Renal pelvis (tissue), 4 donors: ENCODE measurements around the gene BMPER. TPM values are rescaled to one million over a fixed set of nuclear protein-coding genes. Genes with fewer than 3 reads are reported as not detected.

Experiments
- DNase-seq: peaks from one replicate; pipeline ENCODE4 v3.0.0-alpha.2; 2013
- polyA plus RNA-seq, 3 donors: library from polyadenylated mRNA; unstranded; fragments of 120-200 nt; gene quantifications; one replicate each; pipeline ENCODE4 v1.2.1, GENCODE V29; 2013; ENCODE audit not compliant: insufficient read length in 3 of 3

BMPER gene
- polyA plus RNA-seq, 3 donors = 10.4 to 27.8 (median 20.4) TPM

GRCh38 chr7:33885290-33886148 lies 19.8 kb upstream of the BMPER start:
- no peak for DNase-seq

DNA sequence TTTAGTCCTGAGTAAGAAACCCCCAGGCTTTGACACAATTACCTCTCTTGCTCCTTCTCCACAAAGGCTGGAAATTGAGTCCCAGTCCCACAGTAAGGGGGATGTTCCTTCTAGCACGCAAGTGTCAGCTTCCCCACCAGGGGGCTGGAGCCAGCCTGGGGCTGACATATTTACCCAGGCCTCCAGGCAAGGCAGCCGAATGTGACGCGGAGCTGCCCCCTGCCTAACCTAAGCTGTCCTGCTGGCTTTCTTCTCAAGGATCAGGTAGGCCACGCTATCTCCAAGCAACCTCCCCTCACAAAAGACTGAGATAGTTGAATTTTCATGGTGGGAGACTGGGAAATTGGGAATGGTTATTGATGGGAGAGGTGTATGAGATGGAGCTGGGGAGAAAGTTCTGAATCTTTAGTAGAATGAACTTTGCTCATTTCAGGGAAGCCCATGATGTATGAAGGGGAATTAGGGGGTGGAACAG lies 19.2 kb upstream of the BMPER start:
- no peak for DNase-seq

GRCh38 chr7:33887266-33887975 lies 17.9 kb upstream of the BMPER start:
- no peak for DNase-seq

DNA sequence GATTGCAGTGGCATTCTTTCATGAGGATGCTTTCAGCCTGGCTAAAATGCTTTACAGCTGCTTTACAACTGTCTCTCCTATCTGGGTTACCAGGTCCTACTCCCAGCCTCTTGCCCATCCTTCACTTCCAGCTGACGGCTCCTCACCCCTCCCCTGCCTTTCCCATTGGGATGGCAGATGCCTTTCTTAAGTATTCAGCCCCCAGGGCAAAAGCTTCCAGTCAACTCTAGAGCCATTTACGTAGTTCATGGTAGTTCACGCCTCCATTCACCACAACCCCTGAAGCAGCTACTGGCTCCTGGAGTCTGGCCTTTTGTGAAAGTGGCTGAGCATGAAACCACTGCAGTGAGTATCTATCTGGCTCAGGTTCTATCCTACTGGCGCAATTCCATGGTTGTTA lies 17.2 kb upstream of the BMPER start:
- DNase-seq = no peak

DNA sequence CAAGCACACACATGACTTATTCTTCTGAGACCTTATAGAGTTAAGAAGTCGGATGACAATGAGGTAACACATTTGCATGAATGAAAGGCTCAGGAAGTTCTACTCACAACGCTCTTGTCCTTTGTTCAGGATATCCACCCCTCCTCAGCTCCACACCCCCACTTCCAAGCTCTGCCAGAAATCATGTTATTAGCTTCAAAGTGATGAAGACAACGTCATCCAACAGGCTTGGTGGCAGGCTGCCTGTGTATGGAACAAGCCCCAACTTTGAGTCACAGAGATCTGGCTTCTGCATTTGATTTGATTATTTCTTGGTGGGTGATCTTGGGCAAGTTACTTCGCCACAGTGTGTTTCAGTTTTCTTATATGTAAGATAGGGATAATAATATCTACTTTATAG lies 12.4 kb upstream of the BMPER start:
- no peak for DNase-seq

DNA sequence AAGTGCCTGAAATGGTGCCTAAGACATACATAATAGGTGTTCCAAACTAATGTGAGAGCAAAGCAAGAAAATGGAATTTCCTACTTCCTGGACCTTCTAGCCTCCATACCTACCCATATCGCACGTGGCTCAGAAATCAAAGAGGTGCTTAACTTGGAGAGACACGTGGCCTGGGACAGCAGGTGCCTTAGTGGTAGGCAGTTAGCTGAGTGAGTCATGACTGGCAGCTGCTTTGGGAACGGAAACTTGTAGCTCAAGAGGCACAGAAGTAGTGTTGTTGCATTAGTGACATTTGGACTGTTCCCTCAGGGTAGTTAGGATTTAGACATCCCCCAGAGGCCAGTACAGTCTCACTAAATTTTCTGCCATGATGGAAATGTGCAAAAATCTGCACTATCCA lies 12.0 kb upstream of the BMPER start:
- DNase-seq = no peak

- DNase-seq = peak; percentile 82
Measured at GRCh38 chr7:33895025-33895804, 10.1 kb upstream of the BMPER start.

- DNase-seq = no peak
Measured at GRCh38 chr7:33900501-33900900, 4.8 kb upstream of the BMPER start.

- no peak for DNase-seq
Measured at GRCh38 chr7:33901199-33901598, 4.1 kb upstream of the BMPER start.

DNA sequence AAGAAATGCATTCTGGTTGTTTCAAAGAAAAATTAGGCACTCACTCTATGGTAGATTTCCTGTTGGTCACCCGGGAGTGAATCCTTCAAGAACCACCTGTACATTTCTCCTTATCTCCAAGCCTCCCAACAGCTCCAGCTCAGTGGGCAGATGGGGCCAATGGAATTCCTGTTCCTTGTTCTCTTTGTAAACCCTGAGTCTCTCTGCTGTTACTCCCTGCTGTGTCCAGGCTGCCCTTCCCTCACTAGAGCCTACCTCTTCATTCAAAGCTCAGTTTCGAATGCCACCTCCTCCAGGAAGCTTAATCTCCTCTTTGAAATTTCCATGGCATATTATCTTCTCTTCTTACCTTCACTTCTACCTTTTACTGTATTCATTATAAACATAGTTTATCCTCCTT lies 3.5 kb upstream of the BMPER start:
- no peak for DNase-seq

DNA sequence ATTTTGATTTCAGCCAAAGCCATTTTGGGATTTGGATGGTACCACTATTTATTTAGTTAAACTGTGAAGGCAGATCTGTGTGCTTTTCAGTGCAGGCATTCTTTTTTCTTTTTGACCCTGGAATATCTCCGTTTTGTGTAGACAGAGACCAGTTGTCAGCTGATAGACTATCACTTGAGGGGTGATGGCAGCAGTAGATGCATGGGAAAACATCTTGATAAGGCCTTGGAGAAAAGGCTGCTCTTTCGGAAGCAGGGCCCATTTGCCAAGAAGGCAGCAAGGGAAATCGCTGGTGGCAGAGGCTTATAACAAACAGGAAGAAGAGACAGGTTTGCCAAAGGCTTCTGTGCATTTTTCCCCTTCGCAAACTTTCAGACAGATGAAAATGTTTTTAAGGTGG lies 2.6 kb upstream of the BMPER start:
- DNase-seq = no peak

- DNase-seq = peak; percentile 57
Measured at GRCh38 chr7:33903791-33904680, 1.3 kb upstream of the BMPER start.

DNA sequence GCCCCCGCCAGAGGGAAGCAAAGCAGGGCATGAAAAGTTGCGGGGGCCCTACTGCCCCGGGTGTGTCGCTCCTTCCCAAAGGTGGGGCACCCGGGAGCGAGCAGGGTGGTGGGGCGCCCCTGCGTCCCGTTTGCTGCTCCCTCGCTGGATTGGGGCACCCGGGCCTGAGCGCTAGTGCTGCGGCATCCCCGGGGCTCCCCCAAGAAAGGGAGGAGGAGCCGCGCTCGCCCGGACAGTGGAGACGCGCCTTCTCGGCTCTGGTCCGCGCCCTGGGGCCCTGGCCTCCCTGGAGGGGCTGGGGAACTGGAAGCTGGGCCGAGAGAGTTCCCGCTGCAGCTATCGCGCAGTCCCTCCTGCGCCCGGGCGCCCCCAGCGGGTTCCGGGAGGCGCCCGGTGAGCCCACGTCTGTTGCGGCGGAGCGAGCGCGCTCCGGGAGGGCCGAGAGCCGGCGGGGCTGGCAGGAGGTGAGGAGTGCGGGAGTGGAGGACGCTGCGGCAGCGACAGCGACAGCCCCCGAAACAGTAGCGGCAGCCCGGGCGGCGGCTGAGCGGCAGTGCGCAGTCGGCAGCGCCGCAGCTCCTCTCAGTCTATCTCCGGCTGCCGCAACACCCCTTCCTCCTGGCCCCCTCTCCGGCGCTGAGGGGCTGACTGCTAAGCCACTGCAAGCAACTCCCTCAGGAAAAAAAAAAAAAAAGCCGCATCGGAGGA lies 504 bp upstream of the BMPER start:
- peak; percentile 59 for DNase-seq

GRCh38 chr7:33906697-33907096 lies 1.4 kb downstream of the BMPER start:
- DNase-seq = no peak

GRCh38 chr7:33907625-33908024 lies 2.3 kb downstream of the BMPER start:
- DNase-seq = no peak

GRCh38 chr7:33909318-33909717 lies 4.0 kb downstream of the BMPER start:
- no peak for DNase-seq

- DNase-seq = no peak
Measured at GRCh38 chr7:33909755-33910154, 4.4 kb downstream of the BMPER start.

- no peak for DNase-seq
Measured at GRCh38 chr7:33910756-33911155, 5.4 kb downstream of the BMPER start.

DNA sequence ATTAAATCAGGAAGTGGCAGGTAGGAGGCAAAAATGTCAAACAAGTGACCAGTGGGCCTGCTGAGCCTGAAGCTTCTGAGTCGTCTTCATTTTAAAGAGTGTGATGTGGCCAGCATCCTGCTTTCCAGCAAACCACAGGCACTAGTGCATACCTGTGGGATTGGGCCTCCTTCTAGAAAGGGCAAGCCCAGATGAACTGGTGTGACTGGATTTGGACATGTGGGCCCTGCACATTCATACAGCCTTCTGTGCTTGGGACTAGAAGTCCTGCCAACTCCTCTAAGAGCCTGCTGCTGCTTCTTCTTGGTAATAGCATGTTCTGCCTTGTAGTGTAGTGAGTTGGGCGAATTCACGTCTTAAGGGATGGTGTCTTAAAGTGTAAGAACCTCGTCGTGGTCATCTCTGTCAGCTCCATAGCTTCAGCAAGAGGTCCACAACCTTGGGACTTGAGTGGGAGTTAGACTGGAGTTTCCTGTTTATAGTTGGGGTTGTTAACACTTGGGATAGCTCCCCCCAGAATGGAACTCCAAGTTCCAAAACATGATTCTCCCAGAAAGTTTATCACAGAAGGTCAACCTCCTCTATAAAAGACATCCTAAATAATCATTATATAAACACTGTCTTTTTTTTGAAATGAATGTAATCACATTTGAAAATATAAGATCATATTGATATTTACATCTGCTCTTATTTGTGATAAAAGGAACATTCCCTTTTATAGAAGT lies 11.2 kb downstream of the BMPER start:
- no peak for DNase-seq

DNA sequence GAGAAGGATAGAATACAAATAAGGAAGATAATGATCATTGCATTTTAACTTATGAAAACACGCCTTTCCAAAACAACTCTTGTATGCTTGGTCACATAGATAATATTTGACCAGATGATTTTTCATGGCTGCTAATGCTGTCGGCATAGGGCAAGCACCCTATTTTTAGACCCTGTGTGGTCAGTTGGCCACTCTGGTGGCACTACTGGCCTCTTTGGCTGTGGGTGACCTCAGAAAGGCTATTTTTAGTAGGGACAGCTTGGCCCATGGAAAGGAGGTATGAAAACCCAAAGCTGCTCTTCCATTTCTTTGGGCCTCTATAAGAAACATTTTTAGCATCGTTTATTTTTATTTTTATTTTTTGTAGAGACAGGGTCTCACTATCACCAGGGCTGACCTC lies 12.3 kb downstream of the BMPER start:
- no peak for DNase-seq
